ENCODE data around the gene DOCK4.

DNA sequence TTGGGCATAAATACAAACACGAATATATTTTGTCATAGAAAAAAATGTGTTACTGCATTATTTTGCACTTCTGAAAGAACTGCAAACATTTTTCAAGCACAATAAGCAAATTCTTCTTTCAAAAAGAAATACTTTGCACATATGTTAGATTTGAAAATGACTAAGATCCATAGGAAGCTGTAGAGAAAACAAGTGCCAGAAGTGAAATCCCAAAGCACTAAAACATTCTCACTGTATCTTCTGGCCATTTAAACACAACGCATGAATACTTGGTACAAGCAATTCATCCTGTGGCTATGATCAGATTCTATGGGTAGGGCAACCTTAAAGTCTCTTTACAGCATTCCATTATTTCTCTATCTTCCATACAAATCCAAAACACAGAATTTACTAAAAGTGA lies 418.5 kb downstream of the DOCK4 start:
- TF ChIP-seq, protein P1, sequence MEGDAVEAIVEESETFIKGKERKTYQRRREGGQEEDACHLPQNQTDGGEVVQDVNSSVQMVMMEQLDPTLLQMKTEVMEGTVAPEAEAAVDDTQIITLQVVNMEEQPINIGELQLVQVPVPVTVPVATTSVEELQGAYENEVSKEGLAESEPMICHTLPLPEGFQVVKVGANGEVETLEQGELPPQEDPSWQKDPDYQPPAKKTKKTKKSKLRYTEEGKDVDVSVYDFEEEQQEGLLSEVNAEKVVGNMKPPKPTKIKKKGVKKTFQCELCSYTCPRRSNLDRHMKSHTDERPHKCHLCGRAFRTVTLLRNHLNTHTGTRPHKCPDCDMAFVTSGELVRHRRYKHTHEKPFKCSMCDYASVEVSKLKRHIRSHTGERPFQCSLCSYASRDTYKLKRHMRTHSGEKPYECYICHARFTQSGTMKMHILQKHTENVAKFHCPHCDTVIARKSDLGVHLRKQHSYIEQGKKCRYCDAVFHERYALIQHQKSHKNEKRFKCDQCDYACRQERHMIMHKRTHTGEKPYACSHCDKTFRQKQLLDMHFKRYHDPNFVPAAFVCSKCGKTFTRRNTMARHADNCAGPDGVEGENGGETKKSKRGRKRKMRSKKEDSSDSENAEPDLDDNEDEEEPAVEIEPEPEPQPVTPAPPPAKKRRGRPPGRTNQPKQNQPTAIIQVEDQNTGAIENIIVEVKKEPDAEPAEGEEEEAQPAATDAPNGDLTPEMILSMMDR (IDR thresholded peaks at IDR 0.05; ENCODE audit: insufficient read depth, low read length, poor library complexity, severe bottlenecking) = no peak
- no peak for TF ChIP-seq EZH2phosphoT487 (conservative IDR thresholded peaks at IDR 0.05; ENCODE audit: low read length)
